NB4 (cell line): ENCODE results near the gene PEX11B.

Experiments used
- DNase-seq: peaks from one replicate; pipeline ENCODE4 v3.0.0; 2010; ENCODE audit warnings: low read depth
- H3K4me3 ChIP-seq: one replicate; pipeline ENCODE4 v1.5.1; 2011; ENCODE audit warnings: mild to moderate bottlenecking, low read depth, low read length, moderate library complexity
- MYC ChIP-seq: IDR thresholded peaks from 2 replicates; pipeline ENCODE4 v1.6.1; 2011; ENCODE audit warnings: low read depth, low read length
- POLR2A ChIP-seq: IDR thresholded peaks from 2 replicates; pipeline ENCODE4 v1.6.1; 2011; ENCODE audit warnings: mild to moderate bottlenecking; ENCODE audit not compliant: insufficient read length; ENCODE audit errors: extremely low read depth
- TF ChIP-seq, protein P1 (sequence below): IDR thresholded peaks from one replicate; pipeline ENCODE4 v1.5.1; 2012; ENCODE audit warnings: low read depth, low read length
- TF ChIP-seq, protein P2 (sequence below): IDR thresholded peaks from 2 replicates; pipeline ENCODE4 v1.6.1; 2011; ENCODE audit warnings: low read depth, low read length

Gene PEX11B

DNA sequence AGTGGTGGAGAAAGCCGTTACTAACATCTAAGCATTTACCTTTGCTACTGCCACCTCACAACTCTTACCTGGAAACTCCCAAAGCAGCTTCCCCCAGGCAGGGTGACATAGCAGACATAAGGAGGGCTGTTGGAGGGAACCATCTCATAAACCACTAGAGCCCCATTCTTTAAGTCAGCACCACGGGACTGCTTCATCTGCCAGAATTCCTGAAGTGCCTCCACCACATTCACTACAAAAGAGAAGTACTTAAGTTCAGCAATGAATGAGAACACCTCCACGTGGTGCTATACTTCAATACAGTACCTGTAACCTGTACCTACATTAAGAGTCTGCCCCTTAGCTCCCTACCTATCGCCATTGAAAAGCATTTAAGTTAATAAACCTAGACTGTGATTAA lies 29.0 kb upstream of the PEX11B start:
- no peak for DNase-seq
- TF ChIP-seq, protein P1, sequence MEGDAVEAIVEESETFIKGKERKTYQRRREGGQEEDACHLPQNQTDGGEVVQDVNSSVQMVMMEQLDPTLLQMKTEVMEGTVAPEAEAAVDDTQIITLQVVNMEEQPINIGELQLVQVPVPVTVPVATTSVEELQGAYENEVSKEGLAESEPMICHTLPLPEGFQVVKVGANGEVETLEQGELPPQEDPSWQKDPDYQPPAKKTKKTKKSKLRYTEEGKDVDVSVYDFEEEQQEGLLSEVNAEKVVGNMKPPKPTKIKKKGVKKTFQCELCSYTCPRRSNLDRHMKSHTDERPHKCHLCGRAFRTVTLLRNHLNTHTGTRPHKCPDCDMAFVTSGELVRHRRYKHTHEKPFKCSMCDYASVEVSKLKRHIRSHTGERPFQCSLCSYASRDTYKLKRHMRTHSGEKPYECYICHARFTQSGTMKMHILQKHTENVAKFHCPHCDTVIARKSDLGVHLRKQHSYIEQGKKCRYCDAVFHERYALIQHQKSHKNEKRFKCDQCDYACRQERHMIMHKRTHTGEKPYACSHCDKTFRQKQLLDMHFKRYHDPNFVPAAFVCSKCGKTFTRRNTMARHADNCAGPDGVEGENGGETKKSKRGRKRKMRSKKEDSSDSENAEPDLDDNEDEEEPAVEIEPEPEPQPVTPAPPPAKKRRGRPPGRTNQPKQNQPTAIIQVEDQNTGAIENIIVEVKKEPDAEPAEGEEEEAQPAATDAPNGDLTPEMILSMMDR: no peak
- TF ChIP-seq MYC: no peak
- TF ChIP-seq, protein P2, sequence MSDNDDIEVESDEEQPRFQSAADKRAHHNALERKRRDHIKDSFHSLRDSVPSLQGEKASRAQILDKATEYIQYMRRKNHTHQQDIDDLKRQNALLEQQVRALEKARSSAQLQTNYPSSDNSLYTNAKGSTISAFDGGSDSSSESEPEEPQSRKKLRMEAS: no peak
- no peak for TF ChIP-seq POLR2A

DNA sequence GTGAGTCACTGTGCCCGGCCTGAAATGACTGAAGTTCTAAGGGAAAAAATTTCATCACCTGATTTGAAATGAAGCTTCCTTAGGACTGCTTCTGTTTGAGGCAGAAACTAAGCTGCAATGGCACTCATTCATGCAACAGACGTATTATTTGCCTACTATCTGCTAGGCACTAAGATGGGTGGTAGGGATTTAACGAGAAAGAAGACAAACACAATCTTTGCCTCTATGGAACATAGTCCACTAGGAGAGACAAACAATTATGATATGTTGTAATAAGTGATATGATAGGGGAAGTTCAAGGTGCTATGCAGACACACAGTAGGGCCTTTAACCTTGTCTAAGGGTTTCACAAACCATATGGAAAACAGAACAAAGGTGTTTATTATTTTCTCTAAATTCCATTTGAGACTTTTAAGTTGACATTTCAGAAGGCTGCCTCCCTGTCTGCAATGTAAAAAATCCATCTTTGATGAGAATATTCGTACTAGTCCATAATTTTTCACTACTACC lies 28.0 kb upstream of the PEX11B start:
- no peak for DNase-seq
- no peak overlapping the region for H3K4me3 ChIP-seq
- TF ChIP-seq, protein P2: no peak
- TF ChIP-seq, protein P1: no peak

More for the DNA sequence above, 29.0 kb upstream of the PEX11B start:
- no peak overlapping the region for H3K4me3 ChIP-seq

DNA sequence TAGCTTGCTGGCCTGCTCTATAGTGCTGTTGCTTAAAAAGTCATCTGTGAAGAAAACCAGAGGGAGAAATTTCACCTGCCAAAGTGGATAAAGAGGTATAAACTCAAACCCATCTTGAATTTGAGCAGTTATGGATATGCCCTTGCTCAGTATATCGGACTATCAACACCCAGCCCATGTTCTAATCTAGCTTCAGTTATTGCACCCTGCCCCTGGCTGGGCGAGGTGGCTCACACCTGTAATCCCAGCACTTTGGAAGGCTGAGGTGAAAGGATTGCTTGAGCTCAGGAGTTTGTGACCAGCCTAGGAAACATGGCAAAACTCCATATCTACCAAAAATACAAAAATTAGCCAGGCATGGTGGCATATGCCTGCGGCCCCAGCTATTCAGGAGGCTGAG lies 26.0 kb upstream of the PEX11B start:
- H3K4me3 ChIP-seq: no peak overlapping the region
- TF ChIP-seq, protein P1: no peak
- TF ChIP-seq, protein P2: no peak
- no peak for DNase-seq

DNA sequence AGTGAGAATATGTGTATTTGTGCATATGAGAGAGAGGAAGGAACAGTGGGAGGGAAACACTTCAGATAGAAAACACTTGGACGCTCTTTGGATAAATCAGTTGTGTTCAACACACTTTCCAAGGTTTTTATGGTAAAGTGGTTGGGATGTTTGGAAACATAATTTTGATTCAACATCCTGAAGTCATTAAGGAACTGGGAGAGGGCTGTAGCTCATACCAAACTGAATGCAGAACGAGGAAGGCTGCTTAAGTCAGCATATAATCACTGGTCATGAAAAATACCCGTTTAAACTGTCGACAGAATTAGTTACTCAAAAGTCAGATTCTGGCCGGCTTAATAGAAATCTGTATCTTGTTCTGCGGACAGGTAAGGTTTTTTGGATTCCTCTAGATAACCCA lies 24.4 kb upstream of the PEX11B start:
- no peak overlapping the region for H3K4me3 ChIP-seq
- TF ChIP-seq POLR2A (no peak), MYC (no peak)
- TF ChIP-seq, protein P1: no peak
- TF ChIP-seq, protein P2: no peak
- no peak for DNase-seq

DNA sequence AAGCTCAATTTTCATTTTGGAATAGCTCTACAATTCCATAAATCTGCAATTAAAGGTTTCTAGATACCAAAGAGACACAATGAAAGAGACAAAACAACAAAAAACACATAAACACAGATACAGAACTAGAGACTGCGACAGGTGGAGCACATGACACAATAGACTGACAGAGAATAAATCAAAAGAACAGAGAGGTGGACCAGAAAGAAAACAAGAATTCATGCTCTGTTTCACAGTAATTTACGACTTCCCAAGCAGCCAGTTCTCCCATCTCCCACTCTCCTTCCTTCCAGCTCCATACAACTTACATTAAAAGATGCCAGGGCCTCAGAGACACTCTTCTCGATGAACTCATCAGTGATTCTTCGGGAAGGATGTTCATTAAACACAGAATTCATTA lies 23.9 kb upstream of the PEX11B start:
- H3K4me3 ChIP-seq: no peak overlapping the region
- no peak for DNase-seq
- no peak for TF ChIP-seq MYC
- TF ChIP-seq, protein P2: no peak
- no peak for TF ChIP-seq POLR2A
- TF ChIP-seq, protein P1: no peak

DNA sequence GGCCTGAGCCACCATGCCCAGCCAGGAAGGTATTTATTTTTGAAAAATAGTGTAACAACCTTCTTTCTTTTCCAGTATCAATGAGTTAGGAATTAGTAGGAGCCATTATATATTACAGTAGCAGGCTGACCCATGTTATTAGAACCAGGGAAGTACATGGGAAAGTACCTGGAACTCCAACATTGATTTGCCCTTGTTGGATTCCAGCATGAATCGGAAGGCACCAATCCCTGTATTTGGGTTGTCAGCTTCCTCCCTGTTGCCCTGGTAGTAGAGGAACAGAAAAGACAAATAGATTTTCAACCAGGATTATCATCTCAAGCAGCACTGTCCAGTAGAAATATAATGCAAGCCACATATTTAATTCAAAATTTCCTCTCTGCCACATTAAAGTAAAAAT lies 18.9 kb upstream of the PEX11B start:
- no peak for DNase-seq
- no peak overlapping the region for H3K4me3 ChIP-seq
- TF ChIP-seq MYC: no peak
- TF ChIP-seq, protein P1: no peak
- TF ChIP-seq, protein P2: no peak
- no peak for TF ChIP-seq POLR2A
